WI38 (cell line): ENCODE measurements around the gene CXCR2.
"Not testable (repeated sequence)": the region's sequence is repeated elsewhere in the genome, so short reads cannot be mapped to it uniquely, and the experiment has no call there.

ENCODE experiments used
- H3K4me3 ChIP-seq: 2 replicates; pipeline ENCODE4 v1.5.1; 2011; ENCODE audit warnings: low read depth, mild to moderate bottlenecking, control low read depth, low read length
- CTCF ChIP-seq: IDR thresholded peaks from 2 replicates; pipeline ENCODE4 v1.5.1; 2012; ENCODE audit warnings: low read depth, mild to moderate bottlenecking, control low read depth, low read length

Gene CXCR2

GRCh38 chr2:218083352-218083676, 42.5 kb upstream of the CXCR2 start:
- no peak for TF ChIP-seq CTCF

GRCh38 chr2:218086478-218086877, 39.4 kb upstream of the CXCR2 start:
- no peak for TF ChIP-seq CTCF
- no peak overlapping the region for H3K4me3 ChIP-seq

More at GRCh38 chr2:218083352-218083676, 42.5 kb upstream of the CXCR2 start:
- no peak overlapping the region for H3K4me3 ChIP-seq

GRCh38 chr2:218089259-218089658, 36.6 kb upstream of the CXCR2 start:
- no peak overlapping the region for H3K4me3 ChIP-seq
- no peak for TF ChIP-seq CTCF

GRCh38 chr2:218091746-218092145, 34.1 kb upstream of the CXCR2 start:
- TF ChIP-seq CTCF = no peak
- H3K4me3 ChIP-seq = no peak overlapping the region

GRCh38 chr2:218093879-218094278, 31.9 kb upstream of the CXCR2 start:
- no peak for TF ChIP-seq CTCF

GRCh38 chr2:218095853-218096252, 30.0 kb upstream of the CXCR2 start:
- TF ChIP-seq CTCF = no peak
- H3K4me3 ChIP-seq = no peak overlapping the region

More at GRCh38 chr2:218093879-218094278, 31.9 kb upstream of the CXCR2 start:
- H3K4me3 ChIP-seq = no peak overlapping the region

- H3K4me3 ChIP-seq = no peak overlapping the region
- no peak for TF ChIP-seq CTCF
These were observed 27.9 kb upstream of the CXCR2 start for GRCh38 chr2:218097975-218098374.

GRCh38 chr2:218108834-218109233, 17.0 kb upstream of the CXCR2 start:
- H3K4me3 ChIP-seq = not testable (repeated sequence)

GRCh38 chr2:218121789-218122188, 4.0 kb upstream of the CXCR2 start:
- H3K4me3 ChIP-seq = not testable (repeated sequence)

- not testable (repeated sequence) for H3K4me3 ChIP-seq
These were observed 3.5 kb upstream of the CXCR2 start for GRCh38 chr2:218122286-218122685.
